MM.1S (cell line): ENCODE results near the gene CLN6.

Source experiments
- CTCF ChIP-seq: fragments of 300-600 bp; sonication (generic); IDR thresholded peaks from 2 replicates; pipeline ENCODE4 v1.5.1; 2016; ENCODE audit warnings: antibody characterized with exemption, low read length, mixed read lengths
- EZH2 ChIP-seq: fragments of 300-600 bp; sonication (generic); optimal IDR thresholded peaks from 2 replicates; pipeline ENCODE3; 2017; ENCODE audit warnings: low read depth, mild to moderate bottlenecking, antibody characterized with exemption, low read length, mixed read lengths
- EZH2phosphoT487 ChIP-seq: fragments of 300-600 bp; sonication (generic); IDR thresholded peaks from 2 replicates; pipeline ENCODE4 v1.6.1; 2018; ENCODE audit warnings: antibody characterized with exemption, low read length

- no peak for TF ChIP-seq CTCF
- no peak for TF ChIP-seq EZH2phosphoT487
- TF ChIP-seq EZH2: no peak
These were observed 6.4 kb downstream of the CLN6 start for GRCh38 chr15:68223171-68223570.
